ENCODE measurements around the gene CRISP2.
"Not testable (repeated sequence)": the region's sequence is repeated elsewhere in the genome, so short reads cannot be mapped to it uniquely, and the experiment has no call there.

DNA sequence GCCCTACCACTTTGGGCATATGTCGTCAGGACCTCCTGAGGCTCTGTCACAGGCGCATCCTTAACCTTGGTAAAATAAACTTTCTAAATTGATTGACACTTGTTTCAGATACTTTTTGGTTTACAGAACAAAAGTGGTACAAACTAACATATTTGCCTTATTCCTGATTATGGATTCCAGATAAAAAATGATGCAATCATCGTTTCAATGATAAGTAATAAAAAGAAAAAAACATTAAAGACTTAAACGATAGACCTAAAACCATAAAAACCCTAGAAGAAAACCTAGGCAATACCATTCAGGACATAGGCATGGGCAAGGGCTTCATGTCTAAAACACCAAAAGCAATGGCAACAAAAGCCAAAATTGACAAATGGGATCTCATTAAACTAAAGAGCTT is 10.6 kb upstream of the CRISP2 start:
- TF ChIP-seq, protein P1, sequence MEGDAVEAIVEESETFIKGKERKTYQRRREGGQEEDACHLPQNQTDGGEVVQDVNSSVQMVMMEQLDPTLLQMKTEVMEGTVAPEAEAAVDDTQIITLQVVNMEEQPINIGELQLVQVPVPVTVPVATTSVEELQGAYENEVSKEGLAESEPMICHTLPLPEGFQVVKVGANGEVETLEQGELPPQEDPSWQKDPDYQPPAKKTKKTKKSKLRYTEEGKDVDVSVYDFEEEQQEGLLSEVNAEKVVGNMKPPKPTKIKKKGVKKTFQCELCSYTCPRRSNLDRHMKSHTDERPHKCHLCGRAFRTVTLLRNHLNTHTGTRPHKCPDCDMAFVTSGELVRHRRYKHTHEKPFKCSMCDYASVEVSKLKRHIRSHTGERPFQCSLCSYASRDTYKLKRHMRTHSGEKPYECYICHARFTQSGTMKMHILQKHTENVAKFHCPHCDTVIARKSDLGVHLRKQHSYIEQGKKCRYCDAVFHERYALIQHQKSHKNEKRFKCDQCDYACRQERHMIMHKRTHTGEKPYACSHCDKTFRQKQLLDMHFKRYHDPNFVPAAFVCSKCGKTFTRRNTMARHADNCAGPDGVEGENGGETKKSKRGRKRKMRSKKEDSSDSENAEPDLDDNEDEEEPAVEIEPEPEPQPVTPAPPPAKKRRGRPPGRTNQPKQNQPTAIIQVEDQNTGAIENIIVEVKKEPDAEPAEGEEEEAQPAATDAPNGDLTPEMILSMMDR (IDR thresholded peaks at IDR 0.05): not testable (repeated sequence)
- not testable (repeated sequence) for TF ChIP-seq POLR2A (IDR thresholded peaks at IDR 0.05)
